GM23338 (cell line): ENCODE measurements around the gene ST3GAL2. TPM values are rescaled to one million over a fixed set of nuclear protein-coding genes. Genes with fewer than 3 reads are reported as not detected.
"Not testable (repeated sequence)": the region's sequence is repeated elsewhere in the genome, so short reads cannot be mapped to it uniquely, and the experiment has no call there.

Source experiments
- ATAC-seq: fragments of 200-7000 bp; cut with Tn5 transposase; 3 replicates; pipeline ENCODE4 v1.9.1; 2020
- DNase-seq: peaks from one replicate; pipeline ENCODE4 v3.0.0-alpha.2; 2015; ENCODE audit warnings: low spot score
- H2AFZ ChIP-seq: fragments of 200-600 bp; sonication (generic); 2 replicates; pipeline ENCODE4 v1.8.0; 2016; ENCODE audit warnings: antibody characterized with exemption, mild to moderate bottlenecking, moderate library complexity
- H3F3A ChIP-seq: fragments of 200-600 bp; sonication (generic); replicated peaks from 2 replicates; pipeline ENCODE4 v1.8.0; 2017; ENCODE audit warnings: antibody characterized with exemption, mixed run types, low read depth
- H3K27ac ChIP-seq: fragments of 200-600 bp; sonication (generic); 2 replicates; pipeline ENCODE4 v1.6.1; 2016; ENCODE audit warnings: low read depth
- H3K27me3 ChIP-seq: fragments of 200-600 bp; sonication (generic); 2 replicates; pipeline ENCODE4 v1.8.0; 2016; ENCODE audit warnings: mild to moderate bottlenecking, mixed run types, moderate library complexity; ENCODE audit not compliant: insufficient read depth
- H3K36me3 ChIP-seq: fragments of 200-600 bp; sonication (generic); 2 replicates; pipeline ENCODE4 v1.8.0; 2016; ENCODE audit warnings: mild to moderate bottlenecking; ENCODE audit not compliant: insufficient read depth
- H3K4me1 ChIP-seq: fragments of 200-600 bp; sonication (generic); 2 replicates; pipeline ENCODE4 v1.8.0; 2016; ENCODE audit warnings: mild to moderate bottlenecking, moderate library complexity; ENCODE audit not compliant: insufficient read depth
- H3K4me2 ChIP-seq: fragments of 200-600 bp; sonication (generic); 2 replicates; pipeline ENCODE4 v1.7.1; 2017; ENCODE audit warnings: mixed run types
- H3K4me3 ChIP-seq: fragments of 200-600 bp; sonication (generic); 2 replicates; pipeline ENCODE4 v1.6.1; 2016; ENCODE audit warnings: mixed run types
- H3K79me2 ChIP-seq: fragments of 200-600 bp; sonication (generic); replicated peaks from 2 replicates; pipeline ENCODE4 v1.8.0; 2017; ENCODE audit warnings: mild to moderate bottlenecking; ENCODE audit not compliant: insufficient read depth
- H3K9me2 ChIP-seq: fragments of 200-600 bp; sonication (generic); 2 replicates; pipeline ENCODE4 v1.8.0; 2017; ENCODE audit not compliant: insufficient read depth
- H4K20me1 ChIP-seq: fragments of 200-600 bp; sonication (generic); replicated peaks from 2 replicates; pipeline ENCODE4 v1.8.0; 2017; ENCODE audit warnings: mild to moderate bottlenecking; ENCODE audit not compliant: insufficient read depth
- H3K27ac Mint-ChIP-seq: 2 replicates; pipeline ENCODE4 v1.8.0; 2020; ENCODE audit warnings: inconsistent platforms, mild to moderate bottlenecking, moderate library complexity, mixed read lengths
- H3K27me3 Mint-ChIP-seq: 3 replicates; pipeline ENCODE4 v1.8.0; 2022; ENCODE audit warnings: low read depth, mild to moderate bottlenecking, moderate library complexity, mixed read lengths, inconsistent platforms; ENCODE audit not compliant: insufficient read depth, poor library complexity
- H3K36me3 Mint-ChIP-seq: 3 replicates; pipeline ENCODE4 v1.8.0; 2021; ENCODE audit warnings: low read depth, mild to moderate bottlenecking, inconsistent platforms, moderate library complexity, mixed read lengths
- H3K4me1 Mint-ChIP-seq: 3 replicates; pipeline ENCODE4 v1.8.0; 2020; ENCODE audit warnings: mild to moderate bottlenecking, inconsistent platforms, mixed read lengths
- H3K4me3 Mint-ChIP-seq: 3 replicates; pipeline ENCODE4 v1.8.0; 2021; ENCODE audit warnings: moderate library complexity, mild to moderate bottlenecking, inconsistent platforms, mixed read lengths
- H3K9me3 Mint-ChIP-seq: 3 replicates; pipeline ENCODE4 v1.8.0; 2020; ENCODE audit warnings: moderate library complexity, mild to moderate bottlenecking, inconsistent platforms, mixed read lengths
- EZH2 ChIP-seq: fragments of 200-600 bp; sonication (generic); IDR thresholded peaks from one replicate; pipeline ENCODE4 v1.8.0; 2017; ENCODE audit warnings: antibody characterized with exemption, mild to moderate bottlenecking, low read depth; ENCODE audit not compliant: unreplicated experiment
- JUNB ChIP-seq: IDR thresholded peaks from one replicate; pipeline ENCODE4 v1.6.1; 2016; ENCODE audit warnings: antibody characterized with exemption; ENCODE audit not compliant: unreplicated experiment
- POLR2AphosphoS5 ChIP-seq: IDR thresholded peaks from 2 replicates; pipeline ENCODE4 v1.6.1; 2016; ENCODE audit warnings: antibody characterized with exemption, low read depth
- STAT1 ChIP-seq: IDR thresholded peaks from one replicate; pipeline ENCODE4 v1.6.1; 2016; ENCODE audit warnings: antibody characterized with exemption; ENCODE audit not compliant: unreplicated experiment
- ZNF114 ChIP-seq: fragments of 250-450 bp; sonication (Bioruptor Pico); IDR thresholded peaks from 2 replicates; pipeline ENCODE4 v1.5.0; 2020; ENCODE audit warnings: mild to moderate bottlenecking, moderate library complexity
- ZNF331 ChIP-seq: fragments of 250-450 bp; sonication (Bioruptor Pico); IDR thresholded peaks from 2 replicates; pipeline ENCODE4 v1.5.0; 2020; ENCODE audit warnings: low read depth, mild to moderate bottlenecking, moderate library complexity
- polyA plus RNA-seq: library from polyadenylated mRNA; unstranded; fragments of >200 nt; fragmentation: Nextera tagmentation; extraction: Ambion mirVana; gene quantifications from 2 replicates; pipeline ENCODE4 v1.2.1, GENCODE V29; 2016
- total RNA-seq: library from RNA; depleted of rRNA; stranded (reverse); fragments of >200 nt; shearing (Covaris generic); gene quantifications from 2 replicates; pipeline ENCODE4 v1.2.3, GENCODE V29; 2014
- TF ChIP-seq, protein P1 (sequence below), 2 experiments: fragments of 200-600 bp in 1 of 2; sonication (generic) in 1 of 2; conservative IDR thresholded peaks; 2 replicates each; pipeline versions ENCODE4 v1.5.1 to v1.6.1; 2016 to 2017; ENCODE audit warnings: antibody characterized with exemption in 2 of 2, low read depth in 2 of 2, mild to moderate bottlenecking in 2 of 2, moderate library complexity in 1 of 2
- TF ChIP-seq, protein P2 (sequence below): IDR thresholded peaks from one replicate; pipeline ENCODE4 v1.6.1; 2018; ENCODE audit warnings: antibody characterized with exemption; ENCODE audit not compliant: unreplicated experiment
- TF ChIP-seq, protein P3 (sequence below): fragments of 250-450 bp; sonication (Bioruptor Pico); IDR thresholded peaks from 2 replicates; pipeline ENCODE4 v1.5.0; 2020; ENCODE audit warnings: mild to moderate bottlenecking, moderate library complexity

The ST3GAL2 gene
- total and polyA plus RNA-seq, 2 experiments from 2014 or later = 12.3 to 39.8 TPM

DNA sequence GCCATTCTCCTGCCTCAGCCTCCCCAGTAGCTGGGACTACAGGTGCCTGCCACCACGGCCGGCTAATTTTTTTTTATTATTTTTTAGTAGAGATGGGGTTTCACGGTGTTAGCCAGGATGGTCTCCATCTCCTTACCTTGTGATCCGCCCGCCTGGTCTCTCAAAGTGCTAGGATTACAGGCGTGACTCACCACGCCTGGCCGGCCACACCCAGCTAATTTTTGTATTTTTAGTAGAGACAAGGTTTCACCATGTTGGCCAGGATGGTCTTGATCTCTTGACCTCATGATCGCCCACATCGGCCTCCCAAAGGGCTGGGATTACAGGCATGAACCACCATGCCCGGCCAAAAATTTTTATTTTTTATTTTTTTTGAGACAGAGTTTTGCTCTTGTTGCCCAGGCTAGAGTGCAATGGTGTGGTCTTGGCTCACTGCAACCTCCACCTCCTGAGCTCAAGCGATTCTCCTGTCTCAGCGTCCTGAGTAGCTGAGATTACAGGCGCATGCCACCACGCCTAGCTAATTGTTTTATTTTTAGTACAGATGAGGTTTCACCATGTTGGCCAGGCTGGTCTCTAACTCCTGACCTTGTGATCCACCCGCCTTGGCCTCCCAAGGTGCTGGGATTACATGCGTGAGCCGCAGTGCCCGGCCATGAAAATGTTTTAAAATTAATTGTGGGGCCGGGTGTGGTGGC, 52.5 kb downstream of the ST3GAL2 start:
- not testable (repeated sequence) for H3K79me2 ChIP-seq, DNase-seq, H2AFZ ChIP-seq, H3K4me1 ChIP-seq, H3K9me2 ChIP-seq, ATAC-seq, H3K9me3 Mint-ChIP-seq, H3K27ac ChIP-seq, H4K20me1 ChIP-seq, H3K36me3 ChIP-seq, H3K27me3 ChIP-seq, H3K27ac Mint-ChIP-seq, H3K4me1 Mint-ChIP-seq, H3K4me3 ChIP-seq, H3K4me3 Mint-ChIP-seq, H3K4me2 ChIP-seq
- peaks cover 10% of the 10 kb centered on the region for H3K27me3 Mint-ChIP-seq
- peaks cover 28% of the 10 kb centered on the region for H3K36me3 Mint-ChIP-seq
- H3F3A ChIP-seq = peaks cover 14% of the 10 kb centered on the region

DNA sequence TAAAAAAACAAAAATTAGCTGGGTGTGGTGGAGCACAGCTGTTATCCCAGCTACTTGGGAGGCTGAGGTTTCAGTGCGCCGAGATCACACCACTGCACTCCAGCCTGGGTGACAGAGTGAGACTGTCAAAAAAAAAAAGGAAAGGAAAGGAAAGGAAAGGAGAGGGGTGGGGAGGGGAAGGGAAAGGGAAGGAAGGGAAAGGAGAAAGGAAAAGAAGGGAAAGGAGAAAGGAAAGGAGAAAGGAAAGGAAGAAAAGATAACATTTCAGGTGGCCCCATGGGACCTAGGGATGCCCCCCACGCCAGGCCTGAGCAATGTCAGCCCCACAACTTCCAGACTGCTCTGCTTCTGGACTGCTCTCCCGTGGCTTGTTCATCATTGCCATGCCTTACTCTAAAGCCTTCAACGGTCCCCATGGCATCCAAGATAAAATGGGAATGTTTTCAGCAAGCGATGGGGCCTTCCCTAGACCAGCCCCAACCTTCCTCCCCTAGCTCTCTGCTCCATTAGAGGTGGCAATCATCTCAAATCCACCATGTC, 55.4 kb downstream of the ST3GAL2 start:
- Histone ChIP-seq H4K20me1 (no peaks in the 10 kb centered on the region), H3K27ac (no peak overlapping the region; the same call in 1 of the 2 replicates), H3F3A (peaks cover 31% of the 10 kb centered on the region), H3K4me1 (peaks cover 12% of the 10 kb centered on the region), H2AFZ (no peak overlapping the region), H3K4me3 (no peak overlapping the region), H3K4me2 (no peak overlapping the region), H3K9me2 (no peaks in the 10 kb centered on the region), H3K79me2 (peaks cover 11% of the 10 kb centered on the region), H3K27me3 (no peaks in the 10 kb centered on the region), H3K36me3 (0 out of 2 replicates have a peak, but pooled peaks cover 4% of the 10 kb centered on the region)
- ATAC-seq (no peak), DNase-seq (no peak)
- Mint-ChIP-seq H3K4me3 (no peak overlapping the region), H3K27ac (no peak overlapping the region), H3K36me3 (peaks cover 30% of the 10 kb centered on the region), H3K9me3 (no peaks in the 10 kb centered on the region), H3K27me3 (peaks cover 10% of the 10 kb centered on the region), H3K4me1 (peaks cover 10% of the 10 kb centered on the region; the same call in 2 of the 3 replicates)
- TF ChIP-seq, protein P1, sequence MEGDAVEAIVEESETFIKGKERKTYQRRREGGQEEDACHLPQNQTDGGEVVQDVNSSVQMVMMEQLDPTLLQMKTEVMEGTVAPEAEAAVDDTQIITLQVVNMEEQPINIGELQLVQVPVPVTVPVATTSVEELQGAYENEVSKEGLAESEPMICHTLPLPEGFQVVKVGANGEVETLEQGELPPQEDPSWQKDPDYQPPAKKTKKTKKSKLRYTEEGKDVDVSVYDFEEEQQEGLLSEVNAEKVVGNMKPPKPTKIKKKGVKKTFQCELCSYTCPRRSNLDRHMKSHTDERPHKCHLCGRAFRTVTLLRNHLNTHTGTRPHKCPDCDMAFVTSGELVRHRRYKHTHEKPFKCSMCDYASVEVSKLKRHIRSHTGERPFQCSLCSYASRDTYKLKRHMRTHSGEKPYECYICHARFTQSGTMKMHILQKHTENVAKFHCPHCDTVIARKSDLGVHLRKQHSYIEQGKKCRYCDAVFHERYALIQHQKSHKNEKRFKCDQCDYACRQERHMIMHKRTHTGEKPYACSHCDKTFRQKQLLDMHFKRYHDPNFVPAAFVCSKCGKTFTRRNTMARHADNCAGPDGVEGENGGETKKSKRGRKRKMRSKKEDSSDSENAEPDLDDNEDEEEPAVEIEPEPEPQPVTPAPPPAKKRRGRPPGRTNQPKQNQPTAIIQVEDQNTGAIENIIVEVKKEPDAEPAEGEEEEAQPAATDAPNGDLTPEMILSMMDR (conservative IDR thresholded peaks at IDR 0.05; ENCODE audit: low read depth in 2 of 2) = no peak
- no peak for TF ChIP-seq ZNF114 (CRISPR knock-in tag)
- TF ChIP-seq, protein P2, sequence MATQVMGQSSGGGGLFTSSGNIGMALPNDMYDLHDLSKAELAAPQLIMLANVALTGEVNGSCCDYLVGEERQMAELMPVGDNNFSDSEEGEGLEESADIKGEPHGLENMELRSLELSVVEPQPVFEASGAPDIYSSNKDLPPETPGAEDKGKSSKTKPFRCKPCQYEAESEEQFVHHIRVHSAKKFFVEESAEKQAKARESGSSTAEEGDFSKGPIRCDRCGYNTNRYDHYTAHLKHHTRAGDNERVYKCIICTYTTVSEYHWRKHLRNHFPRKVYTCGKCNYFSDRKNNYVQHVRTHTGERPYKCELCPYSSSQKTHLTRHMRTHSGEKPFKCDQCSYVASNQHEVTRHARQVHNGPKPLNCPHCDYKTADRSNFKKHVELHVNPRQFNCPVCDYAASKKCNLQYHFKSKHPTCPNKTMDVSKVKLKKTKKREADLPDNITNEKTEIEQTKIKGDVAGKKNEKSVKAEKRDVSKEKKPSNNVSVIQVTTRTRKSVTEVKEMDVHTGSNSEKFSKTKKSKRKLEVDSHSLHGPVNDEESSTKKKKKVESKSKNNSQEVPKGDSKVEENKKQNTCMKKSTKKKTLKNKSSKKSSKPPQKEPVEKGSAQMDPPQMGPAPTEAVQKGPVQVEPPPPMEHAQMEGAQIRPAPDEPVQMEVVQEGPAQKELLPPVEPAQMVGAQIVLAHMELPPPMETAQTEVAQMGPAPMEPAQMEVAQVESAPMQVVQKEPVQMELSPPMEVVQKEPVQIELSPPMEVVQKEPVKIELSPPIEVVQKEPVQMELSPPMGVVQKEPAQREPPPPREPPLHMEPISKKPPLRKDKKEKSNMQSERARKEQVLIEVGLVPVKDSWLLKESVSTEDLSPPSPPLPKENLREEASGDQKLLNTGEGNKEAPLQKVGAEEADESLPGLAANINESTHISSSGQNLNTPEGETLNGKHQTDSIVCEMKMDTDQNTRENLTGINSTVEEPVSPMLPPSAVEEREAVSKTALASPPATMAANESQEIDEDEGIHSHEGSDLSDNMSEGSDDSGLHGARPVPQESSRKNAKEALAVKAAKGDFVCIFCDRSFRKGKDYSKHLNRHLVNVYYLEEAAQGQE = no peak
- TF ChIP-seq STAT1 = no peak
- no peak for TF ChIP-seq ZNF331 (CRISPR knock-in tag)
- TF ChIP-seq JUNB = no peak
- TF ChIP-seq POLR2AphosphoS5 = no peak
- TF ChIP-seq, protein P3, sequence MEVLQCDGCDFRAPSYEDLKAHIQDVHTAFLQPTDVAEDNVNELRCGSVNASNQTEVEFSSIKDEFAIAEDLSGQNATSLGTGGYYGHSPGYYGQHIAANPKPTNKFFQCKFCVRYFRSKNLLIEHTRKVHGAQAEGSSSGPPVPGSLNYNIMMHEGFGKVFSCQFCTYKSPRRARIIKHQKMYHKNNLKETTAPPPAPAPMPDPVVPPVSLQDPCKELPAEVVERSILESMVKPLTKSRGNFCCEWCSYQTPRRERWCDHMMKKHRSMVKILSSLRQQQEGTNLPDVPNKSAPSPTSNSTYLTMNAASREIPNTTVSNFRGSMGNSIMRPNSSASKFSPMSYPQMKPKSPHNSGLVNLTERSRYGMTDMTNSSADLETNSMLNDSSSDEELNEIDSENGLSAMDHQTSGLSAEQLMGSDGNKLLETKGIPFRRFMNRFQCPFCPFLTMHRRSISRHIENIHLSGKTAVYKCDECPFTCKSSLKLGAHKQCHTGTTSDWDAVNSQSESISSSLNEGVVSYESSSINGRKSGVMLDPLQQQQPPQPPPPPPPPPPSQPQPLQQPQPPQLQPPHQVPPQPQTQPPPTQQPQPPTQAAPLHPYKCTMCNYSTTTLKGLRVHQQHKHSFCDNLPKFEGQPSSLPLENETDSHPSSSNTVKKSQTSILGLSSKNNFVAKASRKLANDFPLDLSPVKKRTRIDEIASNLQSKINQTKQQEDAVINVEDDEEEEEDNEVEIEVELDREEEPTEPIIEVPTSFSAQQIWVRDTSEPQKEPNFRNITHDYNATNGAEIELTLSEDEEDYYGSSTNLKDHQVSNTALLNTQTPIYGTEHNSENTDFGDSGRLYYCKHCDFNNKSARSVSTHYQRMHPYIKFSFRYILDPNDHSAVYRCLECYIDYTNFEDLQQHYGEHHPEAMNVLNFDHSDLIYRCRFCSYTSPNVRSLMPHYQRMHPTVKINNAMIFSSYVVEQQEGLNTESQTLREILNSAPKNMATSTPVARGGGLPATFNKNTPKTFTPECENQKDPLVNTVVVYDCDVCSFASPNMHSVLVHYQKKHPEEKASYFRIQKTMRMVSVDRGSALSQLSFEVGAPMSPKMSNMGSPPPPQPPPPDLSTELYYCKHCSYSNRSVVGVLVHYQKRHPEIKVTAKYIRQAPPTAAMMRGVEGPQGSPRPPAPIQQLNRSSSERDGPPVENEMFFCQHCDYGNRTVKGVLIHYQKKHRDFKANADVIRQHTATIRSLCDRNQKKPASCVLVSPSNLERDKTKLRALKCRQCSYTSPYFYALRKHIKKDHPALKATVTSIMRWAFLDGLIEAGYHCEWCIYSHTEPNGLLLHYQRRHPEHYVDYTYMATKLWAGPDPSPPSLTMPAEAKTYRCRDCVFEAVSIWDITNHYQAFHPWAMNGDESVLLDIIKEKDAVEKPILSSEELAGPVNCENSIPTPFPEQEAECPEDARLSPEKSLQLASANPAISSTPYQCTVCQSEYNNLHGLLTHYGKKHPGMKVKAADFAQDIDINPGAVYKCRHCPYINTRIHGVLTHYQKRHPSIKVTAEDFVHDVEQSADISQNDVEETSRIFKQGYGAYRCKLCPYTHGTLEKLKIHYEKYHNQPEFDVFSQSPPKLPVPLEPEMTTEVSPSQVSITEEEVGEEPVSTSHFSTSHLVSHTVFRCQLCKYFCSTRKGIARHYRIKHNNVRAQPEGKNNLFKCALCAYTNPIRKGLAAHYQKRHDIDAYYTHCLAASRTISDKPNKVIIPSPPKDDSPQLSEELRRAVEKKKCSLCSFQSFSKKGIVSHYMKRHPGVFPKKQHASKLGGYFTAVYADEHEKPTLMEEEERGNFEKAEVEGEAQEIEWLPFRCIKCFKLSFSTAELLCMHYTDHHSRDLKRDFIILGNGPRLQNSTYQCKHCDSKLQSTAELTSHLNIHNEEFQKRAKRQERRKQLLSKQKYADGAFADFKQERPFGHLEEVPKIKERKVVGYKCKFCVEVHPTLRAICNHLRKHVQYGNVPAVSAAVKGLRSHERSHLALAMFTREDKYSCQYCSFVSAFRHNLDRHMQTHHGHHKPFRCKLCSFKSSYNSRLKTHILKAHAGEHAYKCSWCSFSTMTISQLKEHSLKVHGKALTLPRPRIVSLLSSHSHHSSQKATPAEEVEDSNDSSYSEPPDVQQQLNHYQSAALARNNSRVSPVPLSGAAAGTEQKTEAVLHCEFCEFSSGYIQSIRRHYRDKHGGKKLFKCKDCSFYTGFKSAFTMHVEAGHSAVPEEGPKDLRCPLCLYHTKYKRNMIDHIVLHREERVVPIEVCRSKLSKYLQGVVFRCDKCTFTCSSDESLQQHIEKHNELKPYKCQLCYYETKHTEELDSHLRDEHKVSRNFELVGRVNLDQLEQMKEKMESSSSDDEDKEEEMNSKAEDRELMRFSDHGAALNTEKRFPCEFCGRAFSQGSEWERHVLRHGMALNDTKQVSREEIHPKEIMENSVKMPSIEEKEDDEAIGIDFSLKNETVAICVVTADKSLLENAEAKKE (CRISPR knock-in tag) = no peak
- TF ChIP-seq EZH2 = no peak
